GM23338 (cell line): ENCODE data around the gene RNGTT.

Experiments
- CREB1 ChIP-seq: fragments of 250-450 bp; sonication (Bioruptor Pico); IDR thresholded peaks from 2 replicates; pipeline ENCODE4 v1.5.0; 2020; ENCODE audit warnings: low read depth, mild to moderate bottlenecking, moderate library complexity
- EZH2 ChIP-seq: fragments of 200-600 bp; sonication (generic); IDR thresholded peaks from one replicate; pipeline ENCODE4 v1.8.0; 2017; ENCODE audit warnings: antibody characterized with exemption, mild to moderate bottlenecking, low read depth; ENCODE audit not compliant: unreplicated experiment
- EZH2phosphoT487 ChIP-seq: fragments of 200-600 bp; sonication (generic); IDR thresholded peaks from one replicate; pipeline ENCODE4 v1.8.1; 2018; ENCODE audit warnings: antibody characterized with exemption; ENCODE audit not compliant: unreplicated experiment
- JUNB ChIP-seq: IDR thresholded peaks from one replicate; pipeline ENCODE4 v1.6.1; 2016; ENCODE audit warnings: antibody characterized with exemption; ENCODE audit not compliant: unreplicated experiment
- NANOG ChIP-seq: IDR thresholded peaks from 2 replicates; pipeline ENCODE4 v1.6.1; 2016; ENCODE audit warnings: antibody characterized with exemption, borderline replicate concordance
- POLR2AphosphoS5 ChIP-seq: IDR thresholded peaks from 2 replicates; pipeline ENCODE4 v1.6.1; 2016; ENCODE audit warnings: antibody characterized with exemption, low read depth
- STAT1 ChIP-seq: IDR thresholded peaks from one replicate; pipeline ENCODE4 v1.6.1; 2016; ENCODE audit warnings: antibody characterized with exemption; ENCODE audit not compliant: unreplicated experiment
- ZNF114 ChIP-seq: fragments of 250-450 bp; sonication (Bioruptor Pico); IDR thresholded peaks from 2 replicates; pipeline ENCODE4 v1.5.0; 2020; ENCODE audit warnings: mild to moderate bottlenecking, moderate library complexity
- ZNF331 ChIP-seq: fragments of 250-450 bp; sonication (Bioruptor Pico); IDR thresholded peaks from 2 replicates; pipeline ENCODE4 v1.5.0; 2020; ENCODE audit warnings: low read depth, mild to moderate bottlenecking, moderate library complexity
- TF ChIP-seq, protein P1 (sequence below), 2 experiments: fragments of 200-600 bp in 1 of 2; sonication (generic) in 1 of 2; conservative IDR thresholded peaks; 2 replicates each; pipeline versions ENCODE4 v1.5.1 to v1.6.1; 2016 to 2017; ENCODE audit warnings: antibody characterized with exemption in 2 of 2, low read depth in 2 of 2, mild to moderate bottlenecking in 2 of 2, moderate library complexity in 1 of 2
- TF ChIP-seq, protein P2 (sequence below): IDR thresholded peaks from one replicate; pipeline ENCODE4 v1.6.1; 2018; ENCODE audit warnings: antibody characterized with exemption; ENCODE audit not compliant: unreplicated experiment
- TF ChIP-seq, protein P3 (sequence below): IDR thresholded peaks from 2 replicates; pipeline ENCODE4 v1.6.1; 2016; ENCODE audit warnings: antibody characterized with exemption
- TF ChIP-seq, protein P4 (sequence below): fragments of 250-450 bp; sonication (Bioruptor Pico); IDR thresholded peaks from 2 replicates; pipeline ENCODE4 v1.5.0; 2020; ENCODE audit warnings: mild to moderate bottlenecking, moderate library complexity

DNA sequence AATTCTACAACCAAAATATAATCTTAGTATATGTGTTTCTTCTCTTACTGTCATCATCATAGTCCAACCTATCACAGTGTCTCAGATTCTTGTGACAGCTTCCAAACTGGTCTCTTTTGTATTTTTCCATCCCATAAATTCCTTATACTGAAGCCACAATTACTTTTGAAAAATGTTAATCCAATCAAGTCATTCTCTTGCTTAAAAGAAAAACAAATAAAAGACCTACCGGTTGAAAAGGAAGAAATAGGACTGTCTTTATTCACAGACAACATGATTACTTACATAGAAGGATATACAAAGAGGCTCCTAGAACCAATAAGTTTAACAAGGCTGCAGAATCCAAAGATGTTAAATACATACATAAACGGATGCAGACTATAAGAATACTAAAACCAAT, 339.9 kb downstream of the RNGTT start:
- TF ChIP-seq, protein P1, sequence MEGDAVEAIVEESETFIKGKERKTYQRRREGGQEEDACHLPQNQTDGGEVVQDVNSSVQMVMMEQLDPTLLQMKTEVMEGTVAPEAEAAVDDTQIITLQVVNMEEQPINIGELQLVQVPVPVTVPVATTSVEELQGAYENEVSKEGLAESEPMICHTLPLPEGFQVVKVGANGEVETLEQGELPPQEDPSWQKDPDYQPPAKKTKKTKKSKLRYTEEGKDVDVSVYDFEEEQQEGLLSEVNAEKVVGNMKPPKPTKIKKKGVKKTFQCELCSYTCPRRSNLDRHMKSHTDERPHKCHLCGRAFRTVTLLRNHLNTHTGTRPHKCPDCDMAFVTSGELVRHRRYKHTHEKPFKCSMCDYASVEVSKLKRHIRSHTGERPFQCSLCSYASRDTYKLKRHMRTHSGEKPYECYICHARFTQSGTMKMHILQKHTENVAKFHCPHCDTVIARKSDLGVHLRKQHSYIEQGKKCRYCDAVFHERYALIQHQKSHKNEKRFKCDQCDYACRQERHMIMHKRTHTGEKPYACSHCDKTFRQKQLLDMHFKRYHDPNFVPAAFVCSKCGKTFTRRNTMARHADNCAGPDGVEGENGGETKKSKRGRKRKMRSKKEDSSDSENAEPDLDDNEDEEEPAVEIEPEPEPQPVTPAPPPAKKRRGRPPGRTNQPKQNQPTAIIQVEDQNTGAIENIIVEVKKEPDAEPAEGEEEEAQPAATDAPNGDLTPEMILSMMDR (conservative IDR thresholded peaks at IDR 0.05; ENCODE audit: low read depth in 2 of 2) = no peak
- TF ChIP-seq JUNB (no peak), EZH2 (no peak), EZH2phosphoT487 (no peak), POLR2AphosphoS5 (no peak), CREB1 (CRISPR knock-in tag) (no peak), NANOG (no peak), STAT1 (no peak), ZNF331 (CRISPR knock-in tag) (no peak), ZNF114 (CRISPR knock-in tag) (no peak)
- TF ChIP-seq, protein P2, sequence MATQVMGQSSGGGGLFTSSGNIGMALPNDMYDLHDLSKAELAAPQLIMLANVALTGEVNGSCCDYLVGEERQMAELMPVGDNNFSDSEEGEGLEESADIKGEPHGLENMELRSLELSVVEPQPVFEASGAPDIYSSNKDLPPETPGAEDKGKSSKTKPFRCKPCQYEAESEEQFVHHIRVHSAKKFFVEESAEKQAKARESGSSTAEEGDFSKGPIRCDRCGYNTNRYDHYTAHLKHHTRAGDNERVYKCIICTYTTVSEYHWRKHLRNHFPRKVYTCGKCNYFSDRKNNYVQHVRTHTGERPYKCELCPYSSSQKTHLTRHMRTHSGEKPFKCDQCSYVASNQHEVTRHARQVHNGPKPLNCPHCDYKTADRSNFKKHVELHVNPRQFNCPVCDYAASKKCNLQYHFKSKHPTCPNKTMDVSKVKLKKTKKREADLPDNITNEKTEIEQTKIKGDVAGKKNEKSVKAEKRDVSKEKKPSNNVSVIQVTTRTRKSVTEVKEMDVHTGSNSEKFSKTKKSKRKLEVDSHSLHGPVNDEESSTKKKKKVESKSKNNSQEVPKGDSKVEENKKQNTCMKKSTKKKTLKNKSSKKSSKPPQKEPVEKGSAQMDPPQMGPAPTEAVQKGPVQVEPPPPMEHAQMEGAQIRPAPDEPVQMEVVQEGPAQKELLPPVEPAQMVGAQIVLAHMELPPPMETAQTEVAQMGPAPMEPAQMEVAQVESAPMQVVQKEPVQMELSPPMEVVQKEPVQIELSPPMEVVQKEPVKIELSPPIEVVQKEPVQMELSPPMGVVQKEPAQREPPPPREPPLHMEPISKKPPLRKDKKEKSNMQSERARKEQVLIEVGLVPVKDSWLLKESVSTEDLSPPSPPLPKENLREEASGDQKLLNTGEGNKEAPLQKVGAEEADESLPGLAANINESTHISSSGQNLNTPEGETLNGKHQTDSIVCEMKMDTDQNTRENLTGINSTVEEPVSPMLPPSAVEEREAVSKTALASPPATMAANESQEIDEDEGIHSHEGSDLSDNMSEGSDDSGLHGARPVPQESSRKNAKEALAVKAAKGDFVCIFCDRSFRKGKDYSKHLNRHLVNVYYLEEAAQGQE = no peak
- TF ChIP-seq, protein P3, sequence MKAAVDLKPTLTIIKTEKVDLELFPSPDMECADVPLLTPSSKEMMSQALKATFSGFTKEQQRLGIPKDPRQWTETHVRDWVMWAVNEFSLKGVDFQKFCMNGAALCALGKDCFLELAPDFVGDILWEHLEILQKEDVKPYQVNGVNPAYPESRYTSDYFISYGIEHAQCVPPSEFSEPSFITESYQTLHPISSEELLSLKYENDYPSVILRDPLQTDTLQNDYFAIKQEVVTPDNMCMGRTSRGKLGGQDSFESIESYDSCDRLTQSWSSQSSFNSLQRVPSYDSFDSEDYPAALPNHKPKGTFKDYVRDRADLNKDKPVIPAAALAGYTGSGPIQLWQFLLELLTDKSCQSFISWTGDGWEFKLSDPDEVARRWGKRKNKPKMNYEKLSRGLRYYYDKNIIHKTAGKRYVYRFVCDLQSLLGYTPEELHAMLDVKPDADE = no peak
- TF ChIP-seq, protein P4, sequence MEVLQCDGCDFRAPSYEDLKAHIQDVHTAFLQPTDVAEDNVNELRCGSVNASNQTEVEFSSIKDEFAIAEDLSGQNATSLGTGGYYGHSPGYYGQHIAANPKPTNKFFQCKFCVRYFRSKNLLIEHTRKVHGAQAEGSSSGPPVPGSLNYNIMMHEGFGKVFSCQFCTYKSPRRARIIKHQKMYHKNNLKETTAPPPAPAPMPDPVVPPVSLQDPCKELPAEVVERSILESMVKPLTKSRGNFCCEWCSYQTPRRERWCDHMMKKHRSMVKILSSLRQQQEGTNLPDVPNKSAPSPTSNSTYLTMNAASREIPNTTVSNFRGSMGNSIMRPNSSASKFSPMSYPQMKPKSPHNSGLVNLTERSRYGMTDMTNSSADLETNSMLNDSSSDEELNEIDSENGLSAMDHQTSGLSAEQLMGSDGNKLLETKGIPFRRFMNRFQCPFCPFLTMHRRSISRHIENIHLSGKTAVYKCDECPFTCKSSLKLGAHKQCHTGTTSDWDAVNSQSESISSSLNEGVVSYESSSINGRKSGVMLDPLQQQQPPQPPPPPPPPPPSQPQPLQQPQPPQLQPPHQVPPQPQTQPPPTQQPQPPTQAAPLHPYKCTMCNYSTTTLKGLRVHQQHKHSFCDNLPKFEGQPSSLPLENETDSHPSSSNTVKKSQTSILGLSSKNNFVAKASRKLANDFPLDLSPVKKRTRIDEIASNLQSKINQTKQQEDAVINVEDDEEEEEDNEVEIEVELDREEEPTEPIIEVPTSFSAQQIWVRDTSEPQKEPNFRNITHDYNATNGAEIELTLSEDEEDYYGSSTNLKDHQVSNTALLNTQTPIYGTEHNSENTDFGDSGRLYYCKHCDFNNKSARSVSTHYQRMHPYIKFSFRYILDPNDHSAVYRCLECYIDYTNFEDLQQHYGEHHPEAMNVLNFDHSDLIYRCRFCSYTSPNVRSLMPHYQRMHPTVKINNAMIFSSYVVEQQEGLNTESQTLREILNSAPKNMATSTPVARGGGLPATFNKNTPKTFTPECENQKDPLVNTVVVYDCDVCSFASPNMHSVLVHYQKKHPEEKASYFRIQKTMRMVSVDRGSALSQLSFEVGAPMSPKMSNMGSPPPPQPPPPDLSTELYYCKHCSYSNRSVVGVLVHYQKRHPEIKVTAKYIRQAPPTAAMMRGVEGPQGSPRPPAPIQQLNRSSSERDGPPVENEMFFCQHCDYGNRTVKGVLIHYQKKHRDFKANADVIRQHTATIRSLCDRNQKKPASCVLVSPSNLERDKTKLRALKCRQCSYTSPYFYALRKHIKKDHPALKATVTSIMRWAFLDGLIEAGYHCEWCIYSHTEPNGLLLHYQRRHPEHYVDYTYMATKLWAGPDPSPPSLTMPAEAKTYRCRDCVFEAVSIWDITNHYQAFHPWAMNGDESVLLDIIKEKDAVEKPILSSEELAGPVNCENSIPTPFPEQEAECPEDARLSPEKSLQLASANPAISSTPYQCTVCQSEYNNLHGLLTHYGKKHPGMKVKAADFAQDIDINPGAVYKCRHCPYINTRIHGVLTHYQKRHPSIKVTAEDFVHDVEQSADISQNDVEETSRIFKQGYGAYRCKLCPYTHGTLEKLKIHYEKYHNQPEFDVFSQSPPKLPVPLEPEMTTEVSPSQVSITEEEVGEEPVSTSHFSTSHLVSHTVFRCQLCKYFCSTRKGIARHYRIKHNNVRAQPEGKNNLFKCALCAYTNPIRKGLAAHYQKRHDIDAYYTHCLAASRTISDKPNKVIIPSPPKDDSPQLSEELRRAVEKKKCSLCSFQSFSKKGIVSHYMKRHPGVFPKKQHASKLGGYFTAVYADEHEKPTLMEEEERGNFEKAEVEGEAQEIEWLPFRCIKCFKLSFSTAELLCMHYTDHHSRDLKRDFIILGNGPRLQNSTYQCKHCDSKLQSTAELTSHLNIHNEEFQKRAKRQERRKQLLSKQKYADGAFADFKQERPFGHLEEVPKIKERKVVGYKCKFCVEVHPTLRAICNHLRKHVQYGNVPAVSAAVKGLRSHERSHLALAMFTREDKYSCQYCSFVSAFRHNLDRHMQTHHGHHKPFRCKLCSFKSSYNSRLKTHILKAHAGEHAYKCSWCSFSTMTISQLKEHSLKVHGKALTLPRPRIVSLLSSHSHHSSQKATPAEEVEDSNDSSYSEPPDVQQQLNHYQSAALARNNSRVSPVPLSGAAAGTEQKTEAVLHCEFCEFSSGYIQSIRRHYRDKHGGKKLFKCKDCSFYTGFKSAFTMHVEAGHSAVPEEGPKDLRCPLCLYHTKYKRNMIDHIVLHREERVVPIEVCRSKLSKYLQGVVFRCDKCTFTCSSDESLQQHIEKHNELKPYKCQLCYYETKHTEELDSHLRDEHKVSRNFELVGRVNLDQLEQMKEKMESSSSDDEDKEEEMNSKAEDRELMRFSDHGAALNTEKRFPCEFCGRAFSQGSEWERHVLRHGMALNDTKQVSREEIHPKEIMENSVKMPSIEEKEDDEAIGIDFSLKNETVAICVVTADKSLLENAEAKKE (CRISPR knock-in tag) = no peak
